Skeletal muscle satellite cell (primary cell): ENCODE results near the gene CCDC12.

ENCODE experiments used
- H3K27me3 ChIP-seq: 2 replicates; pipeline ENCODE4 v1.7.0; 2013; ENCODE audit warnings: low read length; ENCODE audit not compliant: control insufficient read depth, insufficient read depth
- H3K36me3 ChIP-seq: 2 replicates; pipeline ENCODE4 v1.7.0; 2013; ENCODE audit warnings: mild to moderate bottlenecking, control low read depth, low read length; ENCODE audit not compliant: insufficient read depth
- H3K4me1 ChIP-seq: 2 replicates; pipeline ENCODE4 v1.7.0; 2013; ENCODE audit warnings: low read length; ENCODE audit not compliant: control insufficient read depth, insufficient read depth
- H3K4me2 ChIP-seq: 2 replicates; pipeline ENCODE4 v1.7.0; 2013; ENCODE audit warnings: mild to moderate bottlenecking, low read length
- H3K4me3 ChIP-seq: 2 replicates; pipeline ENCODE4 v1.7.0; 2013; ENCODE audit warnings: low read length
- H3K9ac ChIP-seq: 2 replicates; pipeline ENCODE4 v1.7.0; 2013; ENCODE audit warnings: mild to moderate bottlenecking, low read depth, low read length, moderate library complexity
- H3K9me3 ChIP-seq: replicated peaks from 2 replicates; pipeline ENCODE4 v1.7.0; 2013; ENCODE audit warnings: mild to moderate bottlenecking, control low read depth, low read length

CCDC12 gene

DNA sequence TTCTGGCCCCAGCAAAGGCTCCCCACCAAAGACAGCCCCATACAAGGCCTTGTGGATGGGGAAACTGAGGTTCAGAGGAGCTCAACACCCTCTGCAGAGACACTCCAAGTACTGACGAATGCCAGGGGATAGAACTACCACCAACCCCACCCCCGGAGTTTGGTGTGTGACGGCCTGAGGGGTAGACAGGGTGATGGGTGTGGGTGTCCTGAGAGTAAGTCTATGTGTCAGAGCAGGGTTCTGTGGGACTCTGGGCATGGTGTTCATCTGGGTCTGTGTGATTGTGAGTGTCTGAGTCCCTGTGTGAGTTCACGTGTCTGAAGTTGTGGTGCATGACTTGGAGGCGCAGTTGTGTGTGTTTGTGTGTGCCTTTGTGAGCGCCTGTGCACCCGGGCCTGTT is 91.6 kb downstream of the CCDC12 start:
- peaks cover 6% of the 10 kb centered on the region for H3K4me1 ChIP-seq
- no peaks in the 10 kb centered on the region for H3K36me3 ChIP-seq
- peaks cover 65% of the 10 kb centered on the region for H3K27me3 ChIP-seq
- H3K4me3 ChIP-seq = no peak overlapping the region
- no peaks in the 10 kb centered on the region for H3K9me3 ChIP-seq
- no peak overlapping the region for H3K9ac ChIP-seq
- no peak overlapping the region for H3K4me2 ChIP-seq

DNA sequence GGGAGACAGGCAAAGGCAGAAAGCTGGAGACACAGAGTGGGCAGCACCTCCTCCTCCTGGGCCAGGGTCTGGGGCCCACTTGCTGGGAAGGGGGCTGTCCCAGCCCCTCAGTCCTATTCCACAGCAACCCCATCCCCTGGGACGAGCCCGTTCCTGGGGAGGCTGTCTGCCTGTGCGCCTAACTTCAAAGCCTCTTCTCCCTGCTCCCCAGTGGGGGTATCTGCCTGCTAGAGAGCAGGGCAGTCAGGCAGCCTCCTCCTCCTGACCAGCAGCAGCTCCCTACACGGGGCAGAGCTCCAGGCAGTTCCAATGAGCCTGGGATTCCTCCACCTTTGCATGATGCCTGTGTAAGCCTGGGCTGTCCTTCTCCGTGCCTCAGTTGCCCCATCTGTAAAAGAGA is 92.1 kb downstream of the CCDC12 start:
- H3K27me3 ChIP-seq = peaks cover 60% of the 10 kb centered on the region
- H3K4me2 ChIP-seq = no peak overlapping the region
- H3K9ac ChIP-seq = no peak overlapping the region
- H3K4me3 ChIP-seq = no peak overlapping the region
- peaks cover 6% of the 10 kb centered on the region for H3K4me1 ChIP-seq
- no peaks in the 10 kb centered on the region for H3K36me3 ChIP-seq
- no peaks in the 10 kb centered on the region for H3K9me3 ChIP-seq

DNA sequence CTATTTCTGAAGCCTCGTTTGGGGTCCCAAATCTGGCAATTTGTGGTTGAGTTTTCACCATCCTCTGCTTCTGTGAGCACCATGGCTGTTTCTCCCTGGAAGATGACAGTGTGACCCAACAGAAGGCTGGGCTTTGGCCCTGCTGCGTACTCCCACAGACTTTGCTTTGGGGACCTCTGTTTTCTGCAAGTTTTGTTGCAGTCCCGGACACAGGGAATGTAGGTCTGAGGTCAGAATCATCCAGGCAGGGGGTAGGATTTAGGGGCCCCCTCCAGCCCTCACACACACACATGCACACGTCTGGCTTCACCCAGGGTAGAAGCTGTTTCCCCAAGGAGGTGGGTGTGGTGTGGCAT is 92.7 kb downstream of the CCDC12 start:
- H3K4me3 ChIP-seq = no peak overlapping the region
- H3K9me3 ChIP-seq = no peaks in the 10 kb centered on the region
- no peak overlapping the region for H3K9ac ChIP-seq
- H3K4me1 ChIP-seq = peaks cover 9% of the 10 kb centered on the region
- peak overlapping the region; percentile 71 for H3K4me2 ChIP-seq
- peaks cover 54% of the 10 kb centered on the region for H3K27me3 ChIP-seq
- no peaks in the 10 kb centered on the region for H3K36me3 ChIP-seq

DNA sequence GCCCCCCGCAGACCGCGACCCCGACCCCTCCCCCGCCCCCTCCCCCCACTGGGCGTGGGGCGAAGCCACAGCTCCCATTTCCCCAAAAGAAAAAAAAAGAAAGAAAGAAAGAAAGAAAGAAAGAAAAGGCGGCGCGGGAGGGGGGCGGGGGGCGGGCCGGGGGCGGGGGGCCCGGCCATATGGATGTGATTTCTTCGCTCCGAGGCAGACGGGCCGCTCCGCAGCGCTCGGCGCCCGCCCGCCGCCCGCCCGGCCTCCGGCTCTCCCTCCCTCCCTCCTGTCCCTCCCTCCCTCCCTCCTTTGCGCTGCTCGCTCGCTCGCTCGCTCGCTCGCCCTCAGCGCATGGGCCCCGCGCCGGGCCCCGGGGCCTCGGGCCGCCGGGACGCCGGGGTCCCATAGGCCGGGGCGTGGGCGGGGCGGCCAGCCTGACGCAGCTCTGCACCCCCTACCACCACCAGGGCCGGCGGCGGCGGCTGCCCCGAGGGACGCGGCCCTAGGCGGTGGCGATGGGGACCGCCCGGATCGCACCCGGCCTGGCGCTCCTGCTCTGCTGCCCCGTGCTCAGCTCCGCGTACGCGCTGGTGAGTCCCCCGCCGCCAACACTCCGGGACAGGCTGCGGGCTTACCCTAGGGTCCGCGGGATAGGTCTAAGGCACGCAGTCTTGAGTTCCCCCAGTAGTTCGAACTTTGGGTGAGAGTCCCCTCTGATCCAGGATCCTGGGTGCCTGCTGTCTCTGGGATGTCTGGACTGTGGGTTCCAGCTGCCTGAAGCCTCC is 93.3 kb downstream of the CCDC12 start:
- Histone ChIP-seq H3K27me3 (peaks cover 48% of the 10 kb centered on the region), H3K36me3 (no peaks in the 10 kb centered on the region), H3K4me1 (peaks cover 12% of the 10 kb centered on the region), H3K4me3 (peak overlapping the region; percentile 37), H3K9me3 (no peaks in the 10 kb centered on the region), H3K4me2 (peak overlapping the region; percentile 91), H3K9ac (no peak overlapping the region)

DNA sequence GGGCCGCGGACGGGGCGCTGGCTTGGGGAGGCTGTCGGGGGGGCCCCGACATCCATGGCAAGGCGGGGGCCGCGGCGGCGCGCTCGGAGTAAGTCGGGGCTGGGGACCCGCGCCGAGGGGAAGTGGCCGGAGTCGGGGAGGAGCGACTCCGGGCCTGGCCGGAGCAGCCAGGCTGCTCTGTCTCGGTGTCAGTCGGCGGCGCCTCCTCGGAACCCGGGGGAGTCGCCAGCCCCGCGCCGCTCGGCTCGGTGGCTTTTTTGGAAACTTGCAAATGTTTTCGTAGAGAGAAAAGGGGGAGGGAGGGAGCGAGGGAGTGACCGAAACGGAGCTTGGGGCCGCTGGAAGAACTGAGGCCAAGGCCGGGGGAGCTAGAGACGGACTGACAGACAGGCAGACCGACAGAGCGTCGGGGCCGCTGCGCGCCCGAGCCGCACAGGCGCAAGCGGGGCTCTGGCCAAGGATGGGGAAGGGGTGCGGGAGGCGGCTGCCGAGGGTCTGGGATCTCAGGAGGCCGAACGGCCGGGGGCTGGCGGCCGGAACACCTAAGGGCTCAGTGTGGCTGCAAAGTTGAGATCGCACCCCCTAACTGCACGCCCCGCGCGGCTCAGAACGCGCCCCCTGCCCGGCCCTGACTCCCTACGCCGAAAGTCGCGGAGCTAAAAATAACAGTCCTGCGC is 94.0 kb downstream of the CCDC12 start:
- Histone ChIP-seq H3K36me3 (no peaks in the 10 kb centered on the region), H3K4me2 (peak overlapping the region; percentile 91), H3K9me3 (no peaks in the 10 kb centered on the region), H3K9ac (peak overlapping the region; percentile 37), H3K4me1 (peaks cover 12% of the 10 kb centered on the region), H3K27me3 (peaks cover 41% of the 10 kb centered on the region), H3K4me3 (peak overlapping the region; percentile 68)

DNA sequence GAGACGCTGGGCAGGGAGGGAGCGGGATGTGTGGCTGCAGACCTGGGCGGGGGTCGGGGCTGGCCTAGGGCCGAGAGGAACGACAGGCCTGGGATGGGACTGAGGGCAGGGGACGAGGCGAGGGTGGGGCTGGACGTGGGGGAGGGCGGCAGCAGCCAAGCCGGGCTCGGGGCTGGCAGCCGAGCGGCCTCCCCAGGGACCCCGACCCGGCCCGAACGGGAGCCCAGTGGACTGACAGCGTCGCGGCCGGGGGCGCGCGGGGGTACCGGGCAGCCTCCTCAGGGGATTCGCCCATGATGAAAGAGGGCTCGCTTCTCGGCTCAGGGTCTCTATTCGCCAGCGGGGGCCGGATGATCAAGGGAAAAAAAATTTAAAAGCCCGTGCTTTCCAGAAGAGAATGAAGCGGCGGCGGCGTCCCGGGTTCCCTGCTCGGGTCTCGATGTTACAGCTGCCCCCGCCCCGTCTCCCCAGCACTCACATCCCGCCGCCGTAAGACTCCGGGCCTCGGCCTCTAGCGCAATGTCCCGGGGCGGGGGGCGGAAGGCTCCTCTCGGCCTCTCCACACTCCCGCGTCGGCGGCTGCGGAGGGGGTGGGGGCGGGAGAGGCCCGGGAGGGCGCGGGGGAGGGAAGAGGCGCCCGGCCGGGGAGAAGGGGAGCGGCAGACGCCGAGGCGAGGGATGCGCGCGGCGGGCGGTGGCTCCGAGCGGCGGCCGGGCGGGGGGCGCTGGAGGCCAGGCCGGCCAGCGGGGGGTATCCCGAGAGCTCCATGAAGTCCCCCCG is 94.8 kb downstream of the CCDC12 start:
- H3K4me1 ChIP-seq = peaks cover 12% of the 10 kb centered on the region
- H3K9ac ChIP-seq = peak overlapping the region; percentile 37
- H3K4me2 ChIP-seq = peak overlapping the region; percentile 91
- no peaks in the 10 kb centered on the region for H3K9me3 ChIP-seq
- peak overlapping the region; percentile 68 for H3K4me3 ChIP-seq
- peaks cover 41% of the 10 kb centered on the region for H3K27me3 ChIP-seq
- no peaks in the 10 kb centered on the region for H3K36me3 ChIP-seq

DNA sequence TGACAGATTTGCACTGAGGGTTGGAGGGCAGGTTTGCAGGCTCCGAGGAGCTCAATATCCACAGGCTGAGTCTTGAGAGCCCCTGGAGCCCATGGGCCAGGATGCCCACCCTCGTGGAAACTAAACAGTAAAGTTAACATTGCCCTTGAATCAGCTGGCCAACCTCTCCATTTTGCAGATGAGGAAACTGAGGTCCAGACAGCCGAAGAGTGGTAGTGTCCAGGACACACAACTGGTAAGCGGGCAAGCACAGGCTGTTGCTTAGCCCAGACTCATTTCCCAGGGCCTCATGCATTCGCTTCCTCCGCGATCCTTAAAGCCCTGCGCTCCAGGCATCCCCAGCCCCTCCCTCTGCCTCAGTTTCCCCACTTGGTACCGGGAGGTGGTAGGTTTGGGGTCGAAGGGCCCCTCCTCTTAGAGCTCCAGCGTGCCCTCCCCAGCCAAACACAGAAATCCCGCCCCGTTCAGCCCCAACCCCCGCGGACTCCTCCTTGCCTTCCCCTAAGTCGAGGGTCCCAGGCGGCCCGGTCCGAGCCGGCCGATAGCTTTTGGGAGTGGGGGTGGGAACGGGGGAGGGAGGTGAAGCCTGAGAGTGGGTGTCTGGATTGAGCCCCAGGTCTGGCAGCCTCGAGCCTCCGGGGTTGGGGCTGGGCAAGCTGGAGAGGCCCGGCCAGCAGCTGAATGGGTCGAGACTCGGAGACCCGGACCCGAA is 95.5 kb downstream of the CCDC12 start:
- H3K4me3 ChIP-seq = no peak overlapping the region
- H3K4me1 ChIP-seq = peaks cover 12% of the 10 kb centered on the region
- H3K4me2 ChIP-seq = peak overlapping the region; percentile 91
- no peak overlapping the region for H3K9ac ChIP-seq
- no peaks in the 10 kb centered on the region for H3K9me3 ChIP-seq
- H3K27me3 ChIP-seq = peaks cover 37% of the 10 kb centered on the region
- H3K36me3 ChIP-seq = no peaks in the 10 kb centered on the region

DNA sequence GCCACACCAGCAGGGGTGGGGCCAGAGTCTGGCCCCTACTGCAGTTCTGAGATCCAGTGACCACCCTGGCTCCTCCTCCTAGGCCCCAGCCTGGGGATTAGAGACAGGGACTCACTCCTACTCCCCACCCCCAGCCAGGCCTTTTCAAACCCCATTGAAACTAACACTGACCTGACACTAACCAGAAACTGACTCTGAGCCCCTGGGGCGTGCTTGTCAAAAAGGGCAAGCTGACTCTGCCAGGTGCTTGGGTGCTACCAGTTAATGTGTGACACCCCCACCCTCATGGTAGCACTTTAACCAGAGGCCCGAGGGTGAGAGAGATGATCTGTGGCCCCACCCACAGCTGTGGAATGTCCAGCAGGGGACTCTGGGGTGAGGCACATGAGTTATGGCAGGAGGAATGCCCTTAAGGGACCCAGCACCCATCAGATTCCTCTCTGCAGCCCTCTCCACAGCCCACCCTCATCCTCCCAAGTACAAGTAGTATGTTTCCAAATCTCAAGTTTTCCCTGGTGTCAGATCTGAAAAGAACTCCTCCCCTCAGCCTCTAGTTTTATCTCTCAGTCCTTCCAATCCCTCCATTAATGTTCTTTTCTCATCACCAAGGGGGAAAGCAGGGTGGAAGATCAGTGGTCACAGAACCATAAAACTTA is 97.6 kb downstream of the CCDC12 start:
- H3K27me3 ChIP-seq = peaks cover 36% of the 10 kb centered on the region
- no peak overlapping the region for H3K9ac ChIP-seq
- no peaks in the 10 kb centered on the region for H3K9me3 ChIP-seq
- H3K4me1 ChIP-seq = peaks cover 12% of the 10 kb centered on the region
- H3K4me3 ChIP-seq = no peak overlapping the region
- H3K36me3 ChIP-seq = no peaks in the 10 kb centered on the region
- no peak overlapping the region for H3K4me2 ChIP-seq

DNA sequence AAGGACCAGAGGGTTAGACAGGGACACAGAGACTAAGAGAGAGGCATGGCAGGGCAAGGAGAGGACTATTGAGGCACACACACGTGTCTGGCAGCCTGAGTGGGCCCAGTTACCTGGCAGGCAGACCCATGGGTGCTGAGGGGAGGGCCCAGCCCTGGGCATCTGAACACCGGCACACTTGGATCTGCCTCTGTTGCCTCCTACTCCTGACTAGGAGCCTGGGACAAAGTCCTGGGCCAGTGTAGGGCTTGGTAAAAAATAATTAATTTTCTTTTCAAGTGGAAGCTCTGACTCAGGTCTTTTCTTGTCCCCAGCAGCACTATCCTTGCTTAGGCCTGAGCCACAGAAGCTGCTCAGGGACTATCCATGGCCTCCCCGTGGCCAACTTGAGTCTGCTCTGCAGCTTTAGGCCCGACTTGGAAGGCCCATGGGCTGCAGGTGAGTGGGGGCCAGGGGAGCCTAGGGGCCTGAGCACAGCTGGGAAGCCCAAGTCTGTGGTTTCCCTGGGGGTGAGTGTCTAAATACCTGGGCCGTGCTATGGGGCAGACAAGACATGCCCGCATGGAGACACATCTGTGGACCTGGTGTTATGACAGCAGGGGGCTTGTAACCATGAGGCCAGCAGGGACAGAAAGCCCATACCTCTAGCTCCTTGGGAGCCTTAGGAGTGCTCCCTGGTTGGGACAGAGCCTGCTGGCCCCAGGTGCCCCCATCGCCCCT is 99.0 kb downstream of the CCDC12 start, which contains the start of gene PTH1R:
PTH1R (plus strand) TSS at position 316 of the 720 bp plus-strand sequence. CDS start 5,839 bp downstream, outside the sequence.
- no peak within 1 kb of the TSS for H3K9ac ChIP-seq

More for the DNA sequence above, 99.0 kb downstream of the CCDC12 start, which contains the start of gene PTH1R:
- H3K9me3 ChIP-seq = no peaks in the 10 kb centered on the region
- H3K4me2 ChIP-seq = no peak within 1 kb of the TSS
- peaks cover 10% of the 10 kb centered on the region for H3K4me1 ChIP-seq
- H3K4me3 ChIP-seq = no peak within 1 kb of the TSS
- H3K27me3 ChIP-seq = peaks cover 40% of the 10 kb centered on the region
- H3K36me3 ChIP-seq = no peaks in the 10 kb centered on the region
